ENCODE measurements around the gene MAST2.
"Not testable (repeated sequence)": the region's sequence is repeated elsewhere in the genome, so short reads cannot be mapped to it uniquely, and the experiment has no call there.

Gene MAST2

GRCh38 chr1:46041551-46041950 lies 238.1 kb downstream of the MAST2 start:
- DNase-seq (ENCODE audit: insufficient read length) = no peak
- FAIRE-seq = peak; percentile 53
- TF ChIP-seq POLR2AphosphoS5 (IDR thresholded peaks at IDR 0.05; ENCODE audit: low read depth, low read length) (no peak), POLR2A (IDR thresholded peaks at IDR 0.05; ENCODE audit: low read depth, low read length) (no peak), TAF1 (IDR thresholded peaks at IDR 0.05; ENCODE audit: borderline replicate concordance, low read depth, low read length) (no peak)

- TF ChIP-seq POLR2AphosphoS5 (IDR thresholded peaks at IDR 0.05; ENCODE audit: low read depth, low read length) = no peak
- TF ChIP-seq POLR2A (IDR thresholded peaks at IDR 0.05; ENCODE audit: low read depth, low read length) = no peak
- TF ChIP-seq TAF1 (IDR thresholded peaks at IDR 0.05; ENCODE audit: borderline replicate concordance, low read depth, low read length) = no peak
- FAIRE-seq (no peak), DNase-seq (ENCODE audit: insufficient read length) (no peak)
Measured at GRCh38 chr1:46041974-46042373, 238.6 kb downstream of the MAST2 start.

- no peak for DNase-seq (ENCODE audit: insufficient read length)
- TF ChIP-seq POLR2AphosphoS5 (IDR thresholded peaks at IDR 0.05; ENCODE audit: low read depth, low read length) (no peak), POLR2A (IDR thresholded peaks at IDR 0.05; ENCODE audit: low read depth, low read length) (0 out of 2 replicates have a peak, but pooled peaks have one; percentile 24)
- peak; percentile 96 for FAIRE-seq
Measured at GRCh38 chr1:46043458-46044017, 240.1 kb downstream of the MAST2 start.

- peak; percentile 27 for FAIRE-seq
Measured at GRCh38 chr1:46044116-46044515, 240.7 kb downstream of the MAST2 start.

GRCh38 chr1:46053734-46054133 lies 250.3 kb downstream of the MAST2 start:
- DNase-seq (ENCODE audit: insufficient read length) = no peak
- no peak for FAIRE-seq
- TF ChIP-seq POLR2AphosphoS5 (IDR thresholded peaks at IDR 0.05; ENCODE audit: low read depth, low read length) (no peak), POLR2A (IDR thresholded peaks at IDR 0.05; ENCODE audit: low read depth, low read length) (no peak), TAF1 (IDR thresholded peaks at IDR 0.05; ENCODE audit: borderline replicate concordance, low read depth, low read length) (no peak)

More at GRCh38 chr1:46044116-46044515, 240.7 kb downstream of the MAST2 start:
- TF ChIP-seq POLR2AphosphoS5 (IDR thresholded peaks at IDR 0.05; ENCODE audit: low read depth, low read length) (no peak), POLR2A (IDR thresholded peaks at IDR 0.05; ENCODE audit: low read depth, low read length) (no peak), TAF1 (IDR thresholded peaks at IDR 0.05; ENCODE audit: borderline replicate concordance, low read depth, low read length) (no peak)
- no peak for DNase-seq (ENCODE audit: insufficient read length)

GRCh38 chr1:46056325-46056724 lies 252.9 kb downstream of the MAST2 start:
- FAIRE-seq (no peak), DNase-seq (ENCODE audit: insufficient read length) (no peak)
- TF ChIP-seq TAF1 (IDR thresholded peaks at IDR 0.05; ENCODE audit: borderline replicate concordance, low read depth, low read length) (no peak), POLR2A (IDR thresholded peaks at IDR 0.05; ENCODE audit: low read depth, low read length) (no peak), POLR2AphosphoS5 (IDR thresholded peaks at IDR 0.05; ENCODE audit: low read depth, low read length) (no peak)

- DNase-seq (ENCODE audit: insufficient read length); FAIRE-seq: not testable (repeated sequence)
Measured at GRCh38 chr1:46057215-46057614, 253.8 kb downstream of the MAST2 start.

GRCh38 chr1:46057781-46058180 lies 254.4 kb downstream of the MAST2 start:
- TF ChIP-seq POLR2AphosphoS5 (IDR thresholded peaks at IDR 0.05; ENCODE audit: low read depth, low read length) (no peak), POLR2A (IDR thresholded peaks at IDR 0.05; ENCODE audit: low read depth, low read length) (no peak), TAF1 (IDR thresholded peaks at IDR 0.05; ENCODE audit: borderline replicate concordance, low read depth, low read length) (no peak)
- FAIRE-seq (no peak), DNase-seq (ENCODE audit: insufficient read length) (no peak)

GRCh38 chr1:46058936-46059335 lies 255.5 kb downstream of the MAST2 start:
- no peak for DNase-seq (ENCODE audit: insufficient read length)
- no peak for TF ChIP-seq POLR2AphosphoS5 (IDR thresholded peaks at IDR 0.05; ENCODE audit: low read depth, low read length)
- no peak for TF ChIP-seq POLR2A (IDR thresholded peaks at IDR 0.05; ENCODE audit: low read depth, low read length)
- no peak for TF ChIP-seq TAF1 (IDR thresholded peaks at IDR 0.05; ENCODE audit: borderline replicate concordance, low read depth, low read length)
- FAIRE-seq = no peak

GRCh38 chr1:46061146-46061545 lies 257.7 kb downstream of the MAST2 start:
- FAIRE-seq (peak; percentile 57), DNase-seq (ENCODE audit: insufficient read length) (no peak)
- TF ChIP-seq POLR2A (IDR thresholded peaks at IDR 0.05; ENCODE audit: low read depth, low read length) (no peak), POLR2AphosphoS5 (IDR thresholded peaks at IDR 0.05; ENCODE audit: low read depth, low read length) (no peak), TAF1 (IDR thresholded peaks at IDR 0.05; ENCODE audit: borderline replicate concordance, low read depth, low read length) (no peak)

GRCh38 chr1:46062651-46063319 lies 259.4 kb downstream of the MAST2 start:
- DNase-seq (ENCODE audit: insufficient read length) (no peak), FAIRE-seq (peak; percentile 92)
- no peak for TF ChIP-seq TAF1 (IDR thresholded peaks at IDR 0.05; ENCODE audit: borderline replicate concordance, low read depth, low read length)
- no peak for TF ChIP-seq POLR2AphosphoS5 (IDR thresholded peaks at IDR 0.05; ENCODE audit: low read depth, low read length)
- TF ChIP-seq POLR2A (IDR thresholded peaks at IDR 0.05; ENCODE audit: low read depth, low read length) = no peak

GRCh38 chr1:46064708-46065107 lies 261.3 kb downstream of the MAST2 start:
- DNase-seq (ENCODE audit: insufficient read length) (no peak), FAIRE-seq (no peak)
- no peak for TF ChIP-seq POLR2A (IDR thresholded peaks at IDR 0.05; ENCODE audit: low read depth, low read length)
- TF ChIP-seq POLR2AphosphoS5 (IDR thresholded peaks at IDR 0.05; ENCODE audit: low read depth, low read length) = no peak
- TF ChIP-seq TAF1 (IDR thresholded peaks at IDR 0.05; ENCODE audit: borderline replicate concordance, low read depth, low read length) = no peak
